Suppressor macrophage treated with lipopolysaccharide for 1 hour (primary cell): ENCODE measurements around the gene MAP7D2.

Experiments
- DNase-seq, 3 donors: peaks; one replicate each; pipeline ENCODE4 v3.0.0-alpha.2; 2020 to 2022

The MAP7D2 gene

DNA sequence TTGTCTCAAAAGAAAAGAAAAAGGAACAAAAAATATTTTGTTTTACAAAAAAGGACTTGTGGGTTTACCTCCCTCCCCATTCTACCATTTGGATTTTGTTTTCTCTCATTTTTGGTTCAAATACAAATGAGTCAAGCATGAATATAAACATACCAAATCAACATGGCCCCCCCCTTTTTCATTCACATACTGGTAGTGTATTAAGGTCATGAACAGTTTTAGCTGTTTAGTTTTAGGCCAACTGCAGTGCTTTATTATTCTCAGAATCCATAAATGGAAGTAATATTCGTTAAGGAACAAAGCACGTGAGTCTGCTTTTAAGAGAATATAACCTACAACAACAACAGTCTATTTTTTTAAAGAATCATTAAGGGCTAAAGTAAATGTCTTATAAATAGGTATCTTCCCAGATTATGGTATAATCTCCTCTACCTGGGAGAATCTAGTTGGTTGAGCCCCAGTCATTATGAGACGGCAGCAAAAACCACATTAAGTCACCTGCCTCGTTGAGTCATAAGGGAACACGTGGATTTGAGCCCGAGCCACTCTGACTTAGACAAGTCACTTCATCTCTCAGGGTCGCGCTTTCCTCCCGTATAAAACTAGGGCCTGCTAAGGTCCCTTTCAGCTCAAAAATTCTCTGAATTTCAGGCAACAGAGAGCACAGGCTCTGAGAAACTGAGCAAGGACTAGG lies 152.5 kb downstream of the MAP7D2 start:
- no peak for DNase-seq

DNA sequence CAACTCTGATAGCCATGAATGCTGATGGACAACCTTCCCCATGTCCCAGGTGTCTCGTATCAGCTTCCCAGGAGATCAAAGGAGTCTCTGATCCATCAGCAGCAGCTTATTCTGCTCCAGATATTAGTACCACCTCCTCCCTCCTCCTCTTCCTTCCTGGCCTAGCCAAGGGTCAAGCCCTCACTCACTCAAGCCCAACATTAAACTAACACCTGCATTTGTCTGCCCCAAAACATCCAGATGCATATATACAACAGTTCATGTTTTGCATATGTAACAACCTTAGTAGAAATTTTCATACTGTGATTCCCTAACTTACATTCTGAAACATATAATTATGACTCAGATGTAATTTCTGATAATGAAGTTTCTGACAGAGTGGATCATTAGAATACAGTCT lies 155.8 kb downstream of the MAP7D2 start:
- DNase-seq = no peak

- DNase-seq = no peak
These were observed 157.9 kb downstream of the MAP7D2 start for GRCh38 chrX:19958552-19959486.

DNA sequence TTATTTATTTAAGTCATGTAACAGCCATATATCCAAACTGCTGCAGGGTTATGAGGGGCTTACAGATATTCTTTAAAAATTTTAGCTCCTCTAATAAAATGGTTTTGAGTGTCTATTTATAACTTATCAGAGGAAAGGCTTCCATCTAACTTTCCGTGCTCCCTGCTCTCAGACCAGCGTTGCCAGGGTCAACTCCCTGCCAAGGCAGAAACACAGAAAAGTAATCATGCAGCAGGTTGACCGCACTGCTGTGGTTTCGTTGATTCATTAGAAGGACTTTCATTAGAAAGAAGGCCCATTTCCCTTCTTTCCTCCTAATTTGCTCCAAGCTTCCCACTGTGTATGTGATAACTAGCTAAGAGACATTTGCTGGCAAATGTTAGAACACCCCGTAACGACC lies 159.8 kb downstream of the MAP7D2 start:
- DNase-seq = no peak
